ENCODE measurements around the gene INPP5A.
"Not testable (repeated sequence)": the region's sequence is repeated elsewhere in the genome, so short reads cannot be mapped to it uniquely, and the experiment has no call there.

Gene INPP5A

GRCh38 chr10:132793213-132793612, 255.6 kb downstream of the INPP5A start:
- DNase-seq: peak; percentile 33

DNA sequence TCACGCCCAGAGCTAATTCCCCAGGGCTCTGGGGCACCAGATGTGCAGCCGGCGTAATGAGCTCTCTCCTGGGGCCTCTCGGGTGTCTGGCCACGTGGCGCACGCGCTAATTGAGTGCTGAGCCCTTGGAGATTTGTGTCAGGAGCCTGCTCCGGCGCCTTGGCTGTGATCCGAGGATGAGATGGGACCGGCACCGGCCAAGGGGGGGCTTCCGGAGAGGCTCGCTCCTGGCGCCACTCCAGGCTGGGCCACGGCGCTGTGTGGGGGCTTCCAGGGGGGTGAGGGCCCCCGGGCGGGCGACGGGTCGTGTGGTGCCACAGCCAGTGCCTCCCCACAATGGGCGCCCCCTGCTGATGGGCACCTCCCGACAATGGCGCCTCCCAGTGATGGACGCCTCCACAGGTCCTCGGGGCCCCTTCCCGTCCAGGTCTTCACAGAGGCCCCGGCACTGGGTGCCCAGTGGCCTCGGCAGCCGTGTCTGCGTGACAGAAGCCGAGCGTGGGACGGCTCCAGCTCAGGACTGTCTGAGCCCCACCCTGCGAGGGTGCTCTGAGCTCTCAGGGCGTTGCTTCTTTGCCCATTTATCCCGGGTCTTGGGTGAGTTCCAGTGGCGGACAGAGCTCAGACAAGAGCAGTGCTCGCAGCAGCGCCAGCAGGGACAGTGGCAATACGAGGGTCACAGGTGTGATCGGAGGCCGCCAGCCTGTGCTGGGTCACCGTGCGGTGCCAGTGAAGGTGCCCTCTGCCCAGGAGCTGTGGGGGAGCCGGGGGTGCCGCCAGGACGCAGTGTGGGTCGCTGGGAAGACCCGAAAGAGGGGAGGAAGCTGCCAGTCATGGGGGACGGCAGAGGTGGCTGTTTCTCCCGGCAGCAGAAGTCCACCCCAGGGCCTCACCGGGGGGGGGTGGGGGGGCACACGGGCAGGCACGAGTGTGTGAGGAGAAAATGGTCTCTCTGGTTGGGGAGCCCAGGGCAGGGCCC, 256.6 kb downstream of the INPP5A start:
- DNase-seq: peak; percentile 29

- DNase-seq: peak; percentile 53
These were observed 259.3 kb downstream of the INPP5A start for GRCh38 chr10:132796846-132797245.

DNA sequence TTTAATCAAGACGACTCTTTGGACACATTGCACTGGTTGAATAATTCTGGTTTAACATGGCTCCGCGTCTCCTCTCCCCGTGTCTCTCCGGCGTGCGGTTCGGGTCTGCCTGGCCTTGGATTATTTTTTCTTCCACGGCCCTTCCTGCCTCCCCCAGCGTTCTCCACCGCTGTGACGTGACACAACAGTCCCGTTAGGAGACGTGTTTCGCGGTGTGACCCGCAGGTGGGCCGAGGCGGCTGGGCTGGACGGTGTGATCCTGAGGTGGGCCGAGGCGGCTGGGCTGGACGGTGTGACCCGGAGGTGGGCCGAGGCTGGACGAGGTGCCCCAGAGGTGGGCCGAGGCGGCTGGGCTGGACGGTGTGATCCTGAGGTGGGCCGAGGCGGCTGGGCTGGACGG, 260.4 kb downstream of the INPP5A start:
- not testable (repeated sequence) for DNase-seq

DNA sequence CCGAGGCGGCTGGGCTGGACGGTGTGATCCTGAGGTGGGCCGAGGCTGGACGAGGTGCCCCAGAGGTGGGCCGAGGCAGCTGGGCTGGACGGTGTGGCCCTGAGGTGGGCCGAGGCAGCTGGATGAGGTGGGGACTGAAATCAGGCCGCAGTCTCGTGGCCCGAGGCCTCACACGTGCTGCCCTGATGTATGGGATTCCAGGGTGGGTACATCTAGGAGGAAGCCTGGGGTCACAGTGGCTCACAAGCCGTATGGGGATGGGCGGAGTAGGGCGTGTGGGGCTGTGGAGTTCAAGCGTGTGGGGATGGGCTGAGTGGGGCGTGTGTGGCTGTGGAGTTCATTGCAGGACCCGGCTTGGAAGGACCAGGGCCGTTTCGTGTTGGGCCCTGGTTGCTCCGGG, 260.8 kb downstream of the INPP5A start:
- DNase-seq: no peak

GRCh38 chr10:132798876-132799275, 261.3 kb downstream of the INPP5A start:
- no peak for DNase-seq

GRCh38 chr10:132799865-132800264, 262.3 kb downstream of the INPP5A start:
- no peak for DNase-seq

GRCh38 chr10:132802048-132802447, 264.5 kb downstream of the INPP5A start:
- DNase-seq: no peak

DNA sequence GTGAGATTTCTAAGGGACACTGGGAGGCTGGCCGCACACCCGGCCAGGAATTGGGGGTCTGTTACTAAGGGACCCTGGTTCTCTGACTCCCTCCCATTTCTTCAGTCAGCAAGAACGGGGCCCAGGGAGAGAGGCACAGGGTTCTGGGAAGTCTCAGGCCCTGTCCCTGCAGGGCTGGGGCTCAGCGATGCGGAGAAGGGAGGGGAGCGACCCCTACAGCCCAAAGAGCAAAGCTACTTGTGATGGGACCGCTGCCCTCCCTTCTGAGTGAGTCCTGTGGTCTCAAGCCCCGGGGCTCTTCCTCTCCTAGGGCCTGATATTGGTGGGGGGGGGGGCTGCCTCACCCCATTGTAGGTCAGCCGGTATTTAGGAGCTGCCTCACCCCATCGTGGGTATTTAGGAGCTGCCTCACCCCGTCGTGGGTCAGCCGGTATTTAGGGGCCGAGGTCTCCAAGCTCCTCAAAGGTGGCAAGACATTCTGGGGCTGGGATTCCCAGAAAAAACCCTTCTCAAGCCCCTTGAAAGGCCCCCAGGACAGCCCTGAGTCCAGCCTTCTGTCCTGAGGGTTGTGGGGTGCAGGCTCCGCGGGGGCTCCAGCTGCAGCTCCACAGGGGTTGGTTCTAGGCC, 265.2 kb downstream of the INPP5A start:
- no peak for DNase-seq

DNA sequence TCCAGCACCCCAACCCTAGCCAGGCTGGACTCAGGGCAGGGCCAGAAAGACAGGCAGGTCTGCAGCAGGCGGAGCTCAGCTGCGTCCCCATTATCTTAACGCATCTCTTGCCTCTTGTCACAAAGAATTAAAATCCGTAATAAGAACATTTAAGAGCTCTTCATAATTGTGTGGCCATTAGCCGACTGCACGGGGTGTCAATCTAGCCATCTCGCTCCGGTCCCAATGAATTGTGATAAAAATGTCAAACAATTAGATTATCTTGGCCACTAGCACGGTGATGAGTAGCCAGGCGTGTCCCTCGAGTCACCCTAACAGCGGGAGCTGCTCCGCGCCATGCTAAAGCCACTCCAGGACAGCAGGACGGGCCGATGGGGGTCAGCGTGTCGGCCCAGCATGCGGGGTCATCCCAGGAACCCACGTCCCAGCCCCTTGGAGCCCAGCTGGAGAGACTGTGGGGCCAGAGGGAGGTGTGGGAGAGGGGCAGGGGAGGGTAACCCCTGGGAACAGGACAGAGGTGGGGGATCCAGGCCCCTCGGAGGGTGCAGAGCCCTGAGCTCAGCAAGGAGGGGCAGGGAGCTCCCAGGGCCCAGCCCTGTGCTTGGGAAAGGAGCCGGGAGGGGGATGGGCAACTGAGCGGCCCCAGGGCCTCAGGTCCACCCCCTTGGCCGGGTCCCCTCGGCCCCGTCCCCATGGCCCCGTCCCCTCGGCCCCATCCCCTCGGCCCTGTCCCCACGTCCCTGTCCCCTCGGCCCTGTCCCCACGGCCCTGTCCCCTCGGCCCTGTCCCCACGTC, 266.0 kb downstream of the INPP5A start:
- DNase-seq: no peak

DNA sequence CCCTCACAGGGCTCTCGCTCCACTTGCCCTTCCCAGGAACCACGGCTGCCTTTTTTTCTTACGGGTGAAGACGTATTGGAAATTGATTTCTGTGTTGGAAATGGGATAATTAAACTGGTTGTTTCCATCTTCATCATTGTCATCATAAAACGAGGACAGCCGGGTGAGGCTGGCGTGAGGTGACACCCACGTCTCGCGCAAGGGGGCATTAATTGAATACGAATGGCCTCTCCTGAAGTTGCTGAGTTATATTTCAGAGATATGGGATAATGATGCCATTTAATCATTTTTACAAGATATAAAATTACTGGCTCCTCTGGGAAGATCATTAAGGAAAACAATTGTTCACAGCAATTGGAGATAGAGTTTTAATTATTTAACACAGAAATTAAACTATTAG, 266.7 kb downstream of the INPP5A start:
- DNase-seq: no peak

DNA sequence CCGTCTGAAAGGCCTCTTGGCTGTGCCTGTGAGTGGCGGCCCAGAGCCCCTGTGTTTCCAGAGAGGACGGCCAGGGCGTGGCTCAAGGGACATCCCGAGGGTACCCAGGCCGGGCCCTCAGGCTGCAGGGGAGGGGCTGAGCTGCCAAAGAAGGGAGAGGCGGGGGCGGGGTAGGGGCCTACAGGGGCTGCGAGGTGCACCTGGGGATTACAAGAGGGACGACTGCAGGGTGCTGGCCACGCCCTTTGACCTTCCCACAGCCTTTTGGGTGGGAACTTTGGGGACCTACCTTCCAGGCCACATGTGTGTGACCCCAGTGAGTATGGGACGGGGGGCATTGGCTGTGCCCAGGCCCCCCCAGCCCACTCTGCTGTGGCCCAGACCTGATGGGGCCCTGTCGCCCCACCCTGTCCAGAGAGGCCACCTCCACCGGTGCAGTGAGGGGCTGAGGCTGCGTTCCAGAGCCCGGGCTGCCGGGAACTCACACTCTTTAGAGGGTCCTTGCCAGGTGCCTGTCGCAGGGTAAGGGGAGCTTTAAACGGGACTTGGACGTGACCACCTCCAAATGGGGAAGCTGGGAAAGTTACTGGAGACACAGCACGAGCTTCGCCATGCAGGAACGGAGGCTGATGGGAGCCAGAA, 267.3 kb downstream of the INPP5A start:
- DNase-seq: no peak

DNA sequence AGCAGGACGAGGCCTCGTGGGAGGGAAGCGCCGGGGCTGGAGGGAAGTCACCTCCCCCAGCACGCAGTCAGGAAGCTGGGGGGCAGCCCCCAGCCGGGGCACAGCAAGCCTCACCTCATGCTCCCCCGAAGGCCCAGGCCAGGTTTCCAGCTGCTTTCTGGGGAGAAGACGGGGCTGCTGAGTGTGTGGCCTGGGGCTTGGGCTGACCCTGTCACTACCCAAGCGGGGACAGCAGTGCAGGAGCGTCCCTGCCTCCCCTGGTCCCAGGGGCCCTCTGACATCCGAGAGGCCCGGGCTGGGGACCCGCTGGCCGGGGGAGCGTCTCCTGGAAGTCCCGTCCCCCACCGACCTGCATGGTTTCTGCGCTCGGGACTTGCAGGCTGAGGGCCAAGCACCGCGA, 268.0 kb downstream of the INPP5A start:
- no peak for DNase-seq

- DNase-seq: no peak
These were observed 268.5 kb downstream of the INPP5A start for GRCh38 chr10:132806110-132806509.

- DNase-seq: no peak
These were observed 269.0 kb downstream of the INPP5A start for GRCh38 chr10:132806561-132807003.

DNA sequence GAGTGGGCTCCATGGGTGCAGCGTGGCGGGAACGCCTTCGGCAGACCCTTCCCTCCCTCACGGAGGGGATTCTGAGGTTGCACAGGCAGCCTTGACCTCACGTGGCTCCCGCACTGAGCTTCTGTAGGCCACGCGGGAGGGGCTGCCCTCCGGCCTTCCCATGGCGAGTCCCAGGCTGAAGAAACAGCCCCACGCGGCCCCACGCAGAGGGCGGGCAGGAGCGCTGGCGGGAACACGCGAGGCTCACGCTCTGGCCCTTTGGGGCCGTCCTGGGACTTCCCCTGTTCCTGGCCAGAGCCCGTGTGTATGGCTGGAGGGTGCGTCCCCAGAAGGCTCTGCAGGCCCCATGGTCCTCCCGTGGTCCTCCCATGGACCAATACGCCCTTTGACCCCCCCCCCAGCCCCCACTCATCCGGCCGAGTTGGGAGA, 270.0 kb downstream of the INPP5A start:
- no peak for DNase-seq

DNA sequence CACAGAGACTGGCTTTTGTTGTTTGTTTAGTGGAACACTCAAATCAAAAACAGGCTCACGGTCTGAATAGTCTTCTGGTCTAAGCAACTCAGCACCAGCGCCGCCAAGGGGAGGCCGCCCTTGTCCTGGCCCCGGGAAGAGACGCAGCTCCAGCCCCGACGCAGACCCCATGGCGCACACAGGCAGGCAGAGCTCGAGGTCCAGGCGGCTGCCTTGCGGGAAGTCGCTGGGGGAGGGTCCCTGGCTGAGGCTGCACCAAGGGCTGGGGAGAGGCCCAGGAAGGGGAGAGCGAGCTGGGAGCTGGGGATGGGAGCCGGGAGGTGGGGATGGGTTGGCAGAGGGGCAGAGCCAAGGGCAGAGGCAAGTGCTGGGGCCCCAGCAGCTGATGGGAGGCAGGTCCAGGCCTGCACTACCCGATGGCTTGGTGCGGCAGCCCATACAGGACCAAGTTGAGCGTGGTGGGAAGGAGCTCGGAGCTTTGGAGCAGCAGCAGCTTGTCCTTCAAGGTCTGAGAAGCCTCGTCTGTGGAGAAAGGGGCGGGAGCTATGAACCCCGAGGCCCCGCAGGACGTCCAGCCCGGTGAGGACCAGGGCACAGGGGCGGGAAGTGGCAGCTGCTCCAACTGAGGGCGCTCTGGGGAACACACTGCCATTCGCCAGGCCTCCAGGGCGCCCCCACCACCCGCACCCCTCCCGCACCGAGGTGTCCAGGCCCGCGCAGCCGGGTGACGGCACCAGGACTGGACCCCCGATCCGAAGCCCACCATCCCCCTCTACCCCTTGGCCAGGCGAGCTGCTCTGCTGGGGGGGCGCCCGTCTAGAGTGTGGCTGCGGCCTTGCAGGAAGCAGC, 271.0 kb downstream of the INPP5A start:
- DNase-seq: no peak

DNA sequence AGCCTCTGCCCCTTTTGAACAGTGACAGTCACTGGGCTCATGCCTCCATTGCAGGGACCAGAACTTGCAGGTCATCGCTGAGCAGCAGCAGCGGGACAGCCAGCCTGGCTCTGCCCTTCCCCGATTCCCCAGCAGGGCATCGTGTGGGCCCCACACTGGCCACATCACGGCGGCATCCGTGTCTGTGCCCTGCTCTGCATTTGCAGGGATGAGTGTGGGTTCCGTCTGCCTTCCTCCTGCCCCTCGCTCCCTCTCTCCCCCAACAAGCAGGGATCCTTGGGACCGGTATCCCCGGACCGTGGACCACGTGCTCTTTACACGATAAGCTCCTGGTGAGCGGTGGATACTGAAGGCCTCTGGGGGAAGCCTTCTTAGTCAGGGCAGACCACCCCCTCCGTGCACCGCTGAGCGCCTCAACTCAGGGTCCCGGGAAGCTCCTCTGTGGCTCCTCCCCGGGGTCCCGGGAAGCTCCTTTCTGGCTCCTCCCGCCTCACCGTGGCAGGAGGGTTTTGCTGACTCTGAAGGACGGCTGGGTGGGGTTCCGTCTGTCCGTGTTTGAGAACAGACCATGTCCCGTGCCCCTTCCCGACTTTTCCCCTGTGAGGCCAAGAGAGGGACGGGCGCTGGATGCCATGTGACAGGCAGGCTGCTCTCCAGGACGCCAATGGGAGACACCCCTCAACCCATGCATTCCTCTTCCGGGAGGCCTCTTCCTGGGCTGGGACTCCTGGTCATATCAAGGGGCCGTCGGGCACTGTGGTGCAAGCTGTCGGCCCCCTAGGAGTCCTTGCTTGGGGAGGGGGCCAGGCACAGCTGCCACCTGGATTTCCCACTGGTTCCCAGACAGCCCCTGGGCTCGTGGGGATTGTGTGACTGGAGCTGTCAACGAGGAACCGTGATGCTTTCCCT, 271.9 kb downstream of the INPP5A start:
- no peak for DNase-seq

GRCh38 chr10:132810141-132810806, 272.7 kb downstream of the INPP5A start:
- no peak for DNase-seq
